ENCODE measurements around the gene MAP7. TPM values are rescaled to one million over a fixed set of nuclear protein-coding genes. Genes with fewer than 3 reads are reported as not detected.

MAP7 gene
- total and polyA plus RNA-seq, 4 donors: 3.2 to 17.5 (median 8.3) TPM

DNA sequence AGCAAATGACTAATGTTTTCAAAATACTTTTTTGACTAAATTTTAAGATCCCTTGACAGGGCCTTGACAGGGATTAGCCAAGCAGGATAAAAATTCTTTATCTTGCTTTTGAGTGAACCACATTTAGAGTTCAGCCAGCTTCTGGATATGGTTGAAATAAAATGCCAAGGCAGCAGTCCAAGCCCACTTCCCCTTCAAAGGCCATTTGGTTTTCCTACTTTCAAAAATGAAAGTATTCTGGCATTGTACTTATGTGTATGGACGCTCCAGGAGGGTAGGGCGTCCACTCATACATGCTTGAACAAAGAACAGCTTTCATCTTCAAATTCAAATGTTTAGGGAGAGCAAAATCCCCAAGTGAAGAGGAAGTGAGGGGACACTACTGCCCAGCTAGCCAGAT is 178.3 kb downstream of the MAP7 start (continued):
- TF ChIP-seq, protein P1, sequence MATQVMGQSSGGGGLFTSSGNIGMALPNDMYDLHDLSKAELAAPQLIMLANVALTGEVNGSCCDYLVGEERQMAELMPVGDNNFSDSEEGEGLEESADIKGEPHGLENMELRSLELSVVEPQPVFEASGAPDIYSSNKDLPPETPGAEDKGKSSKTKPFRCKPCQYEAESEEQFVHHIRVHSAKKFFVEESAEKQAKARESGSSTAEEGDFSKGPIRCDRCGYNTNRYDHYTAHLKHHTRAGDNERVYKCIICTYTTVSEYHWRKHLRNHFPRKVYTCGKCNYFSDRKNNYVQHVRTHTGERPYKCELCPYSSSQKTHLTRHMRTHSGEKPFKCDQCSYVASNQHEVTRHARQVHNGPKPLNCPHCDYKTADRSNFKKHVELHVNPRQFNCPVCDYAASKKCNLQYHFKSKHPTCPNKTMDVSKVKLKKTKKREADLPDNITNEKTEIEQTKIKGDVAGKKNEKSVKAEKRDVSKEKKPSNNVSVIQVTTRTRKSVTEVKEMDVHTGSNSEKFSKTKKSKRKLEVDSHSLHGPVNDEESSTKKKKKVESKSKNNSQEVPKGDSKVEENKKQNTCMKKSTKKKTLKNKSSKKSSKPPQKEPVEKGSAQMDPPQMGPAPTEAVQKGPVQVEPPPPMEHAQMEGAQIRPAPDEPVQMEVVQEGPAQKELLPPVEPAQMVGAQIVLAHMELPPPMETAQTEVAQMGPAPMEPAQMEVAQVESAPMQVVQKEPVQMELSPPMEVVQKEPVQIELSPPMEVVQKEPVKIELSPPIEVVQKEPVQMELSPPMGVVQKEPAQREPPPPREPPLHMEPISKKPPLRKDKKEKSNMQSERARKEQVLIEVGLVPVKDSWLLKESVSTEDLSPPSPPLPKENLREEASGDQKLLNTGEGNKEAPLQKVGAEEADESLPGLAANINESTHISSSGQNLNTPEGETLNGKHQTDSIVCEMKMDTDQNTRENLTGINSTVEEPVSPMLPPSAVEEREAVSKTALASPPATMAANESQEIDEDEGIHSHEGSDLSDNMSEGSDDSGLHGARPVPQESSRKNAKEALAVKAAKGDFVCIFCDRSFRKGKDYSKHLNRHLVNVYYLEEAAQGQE (IDR thresholded peaks at IDR 0.05): no peak
- no peak for TF ChIP-seq EGR1 (IDR thresholded peaks at IDR 0.05; ENCODE audit: low read depth in 2 of 2)
- no peak for TF ChIP-seq NR2F2 (IDR thresholded peaks at IDR 0.05)
- no peak for TF ChIP-seq SP1 (IDR thresholded peaks at IDR 0.05)
- TF ChIP-seq, protein P2, sequence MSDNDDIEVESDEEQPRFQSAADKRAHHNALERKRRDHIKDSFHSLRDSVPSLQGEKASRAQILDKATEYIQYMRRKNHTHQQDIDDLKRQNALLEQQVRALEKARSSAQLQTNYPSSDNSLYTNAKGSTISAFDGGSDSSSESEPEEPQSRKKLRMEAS (IDR thresholded peaks at IDR 0.05): no peak
- no peak for TF ChIP-seq HNF4G (IDR thresholded peaks at IDR 0.05)

DNA sequence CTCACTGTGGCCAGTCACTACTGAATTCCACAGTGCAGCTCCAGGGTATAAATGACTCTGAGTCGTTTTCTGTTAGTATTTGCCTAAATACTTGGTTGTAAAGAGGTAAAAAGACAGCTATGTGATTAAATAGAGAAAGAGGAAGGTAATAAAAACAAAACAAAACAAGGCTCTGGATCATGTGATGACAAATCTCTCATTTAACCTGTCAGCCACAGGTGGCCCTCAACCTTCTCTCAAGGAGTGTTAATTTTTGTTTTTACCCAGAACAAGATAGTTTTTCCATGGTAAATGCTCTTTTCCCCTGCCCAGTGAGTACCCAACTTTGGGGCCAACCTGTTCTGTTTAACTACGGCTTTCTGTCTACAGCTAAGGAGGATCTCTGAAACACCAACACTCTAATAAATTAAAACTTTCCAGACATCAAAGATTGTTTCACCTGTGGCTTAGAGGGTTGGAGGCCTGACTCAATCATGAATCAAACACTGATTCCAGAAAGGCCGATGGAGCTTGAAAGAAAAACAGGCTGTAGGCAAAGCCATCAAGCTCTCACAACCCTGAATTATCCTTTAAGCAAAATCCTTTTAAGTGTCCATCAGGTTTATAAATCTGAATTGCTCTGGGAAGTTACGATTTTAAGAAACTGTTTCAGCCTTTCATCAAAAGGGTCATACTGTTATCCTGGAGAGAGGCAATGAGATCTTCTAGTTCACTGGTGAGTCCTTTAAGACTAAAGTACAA is 179.1 kb downstream of the MAP7 start:
- no peaks in the 10 kb centered on the region for H3K4me1 ChIP-seq (ENCODE audit: control insufficient read depth in 4 of 4, insufficient read depth in 4 of 4, low read length in 3 of 4)
- H3K9me3 ChIP-seq (ENCODE audit: control insufficient read depth in 4 of 4, low read length in 3 of 4): no peaks in the 10 kb centered on the region
- no peak for DNase-seq (ENCODE audit: low spot score)
- no peak overlapping the region for H3K27ac ChIP-seq (ENCODE audit: low read depth in 1 of 2, low read length in 2 of 2)
- 88% methylated on average over 4 of the region's 4 CpGs for WGBS
- no peak overlapping the region for H3K4me3 ChIP-seq (ENCODE audit: low read depth in 1 of 3, low read length in 3 of 3)
- TF ChIP-seq SP1 (IDR thresholded peaks at IDR 0.05) (no peak), EGR1 (IDR thresholded peaks at IDR 0.05; ENCODE audit: low read depth in 2 of 2) (no peak), RAD21 (IDR thresholded peaks at IDR 0.05) (no peak), RXRA (IDR thresholded peaks at IDR 0.05) (no peak), FOXA2 (IDR thresholded peaks at IDR 0.05) (no peak), YY1 (IDR thresholded peaks at IDR 0.05) (no peak), GABPA (IDR thresholded peaks at IDR 0.05 in 1 of 2, conservative IDR thresholded peaks at IDR 0.05 in 1 of 2) (no peak)
- TF ChIP-seq, protein P1 (IDR thresholded peaks at IDR 0.05): no peak
- TF ChIP-seq, protein P3, sequence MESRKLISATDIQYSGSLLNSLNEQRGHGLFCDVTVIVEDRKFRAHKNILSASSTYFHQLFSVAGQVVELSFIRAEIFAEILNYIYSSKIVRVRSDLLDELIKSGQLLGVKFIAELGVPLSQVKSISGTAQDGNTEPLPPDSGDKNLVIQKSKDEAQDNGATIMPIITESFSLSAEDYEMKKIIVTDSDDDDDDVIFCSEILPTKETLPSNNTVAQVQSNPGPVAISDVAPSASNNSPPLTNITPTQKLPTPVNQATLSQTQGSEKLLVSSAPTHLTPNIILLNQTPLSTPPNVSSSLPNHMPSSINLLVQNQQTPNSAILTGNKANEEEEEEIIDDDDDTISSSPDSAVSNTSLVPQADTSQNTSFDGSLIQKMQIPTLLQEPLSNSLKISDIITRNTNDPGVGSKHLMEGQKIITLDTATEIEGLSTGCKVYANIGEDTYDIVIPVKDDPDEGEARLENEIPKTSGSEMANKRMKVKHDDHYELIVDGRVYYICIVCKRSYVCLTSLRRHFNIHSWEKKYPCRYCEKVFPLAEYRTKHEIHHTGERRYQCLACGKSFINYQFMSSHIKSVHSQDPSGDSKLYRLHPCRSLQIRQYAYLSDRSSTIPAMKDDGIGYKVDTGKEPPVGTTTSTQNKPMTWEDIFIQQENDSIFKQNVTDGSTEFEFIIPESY (IDR thresholded peaks at IDR 0.05): no peak
- TF ChIP-seq, protein P4, sequence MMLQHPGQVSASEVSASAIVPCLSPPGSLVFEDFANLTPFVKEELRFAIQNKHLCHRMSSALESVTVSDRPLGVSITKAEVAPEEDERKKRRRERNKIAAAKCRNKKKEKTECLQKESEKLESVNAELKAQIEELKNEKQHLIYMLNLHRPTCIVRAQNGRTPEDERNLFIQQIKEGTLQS (IDR thresholded peaks at IDR 0.05): no peak
- H3K9ac ChIP-seq (ENCODE audit: low read depth in 1 of 2, low read length in 2 of 2): no peak overlapping the region
- no peaks in the 10 kb centered on the region for H3K27me3 ChIP-seq (ENCODE audit: control insufficient read depth in 4 of 4, insufficient read depth in 4 of 4, low read length in 3 of 4)
- peaks cover 0 to 8% (median 5%) of the 10 kb centered on the region in 4 donors for H3K36me3 ChIP-seq (ENCODE audit: control insufficient read depth in 4 of 4, insufficient read depth in 3 of 4, low read depth in 1 of 4, low read length in 3 of 4)
